GM19035 (cell line): Measurements from ENCODE around the gene TSSK6.
"Not testable (repeated sequence)": the region's sequence is repeated elsewhere in the genome, so short reads cannot be mapped to it uniquely, and the experiment has no call there.

Experiments used
- ATAC-seq: cut with Tn5 transposase; IDR thresholded peaks from one replicate; pipeline ENCODE4 v1.9.1; 2021; ENCODE audit not compliant: unreplicated experiment

The TSSK6 gene

GRCh38 chr19:19488875-19489690 lies 26.3 kb downstream of the TSSK6 start:
- peak; percentile 59 for ATAC-seq

DNA sequence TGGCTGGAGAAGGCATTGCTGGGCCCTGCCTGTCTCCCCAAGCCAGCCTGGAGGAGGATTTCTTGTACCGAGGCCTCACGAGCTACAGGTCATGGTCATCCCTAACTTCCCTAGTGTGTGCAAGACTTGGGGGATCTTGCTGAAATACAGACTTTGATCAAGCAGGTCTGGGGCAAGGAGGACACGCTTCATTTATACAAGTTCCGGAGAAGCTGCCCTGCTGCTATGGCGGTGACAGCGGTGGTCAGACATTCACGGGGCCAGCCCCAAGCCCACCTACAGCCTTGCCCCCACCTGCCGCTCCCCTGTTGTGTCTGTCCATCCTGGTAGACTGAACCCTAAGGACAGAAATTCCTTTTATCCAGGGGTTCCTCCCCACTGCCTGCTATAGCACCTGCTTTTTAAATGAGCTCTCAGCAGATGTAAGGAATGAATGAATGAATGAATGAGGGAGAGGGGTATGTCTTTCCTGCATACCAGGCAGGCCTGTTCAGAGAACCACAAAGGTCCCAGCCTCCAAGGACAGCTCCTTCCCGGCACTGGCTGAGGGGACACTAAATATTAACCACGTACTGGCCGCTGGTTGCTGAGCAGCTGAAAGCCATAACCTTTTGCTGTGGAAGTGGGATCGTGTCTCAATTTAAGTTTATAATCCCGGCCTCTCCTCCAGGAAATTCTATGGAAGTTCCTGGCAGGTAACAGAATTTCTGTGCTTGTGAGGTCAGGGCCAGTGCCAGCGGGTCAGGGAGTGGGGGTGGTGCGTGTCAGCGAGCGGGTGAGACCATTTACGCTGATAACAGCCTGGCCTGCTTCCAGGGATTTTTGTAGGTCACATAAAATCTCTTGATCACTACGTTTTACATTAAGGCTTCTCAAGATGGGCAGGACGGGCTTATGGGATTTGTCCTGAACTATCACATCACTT lies 27.1 kb downstream of the TSSK6 start:
- ATAC-seq, result no peak

DNA sequence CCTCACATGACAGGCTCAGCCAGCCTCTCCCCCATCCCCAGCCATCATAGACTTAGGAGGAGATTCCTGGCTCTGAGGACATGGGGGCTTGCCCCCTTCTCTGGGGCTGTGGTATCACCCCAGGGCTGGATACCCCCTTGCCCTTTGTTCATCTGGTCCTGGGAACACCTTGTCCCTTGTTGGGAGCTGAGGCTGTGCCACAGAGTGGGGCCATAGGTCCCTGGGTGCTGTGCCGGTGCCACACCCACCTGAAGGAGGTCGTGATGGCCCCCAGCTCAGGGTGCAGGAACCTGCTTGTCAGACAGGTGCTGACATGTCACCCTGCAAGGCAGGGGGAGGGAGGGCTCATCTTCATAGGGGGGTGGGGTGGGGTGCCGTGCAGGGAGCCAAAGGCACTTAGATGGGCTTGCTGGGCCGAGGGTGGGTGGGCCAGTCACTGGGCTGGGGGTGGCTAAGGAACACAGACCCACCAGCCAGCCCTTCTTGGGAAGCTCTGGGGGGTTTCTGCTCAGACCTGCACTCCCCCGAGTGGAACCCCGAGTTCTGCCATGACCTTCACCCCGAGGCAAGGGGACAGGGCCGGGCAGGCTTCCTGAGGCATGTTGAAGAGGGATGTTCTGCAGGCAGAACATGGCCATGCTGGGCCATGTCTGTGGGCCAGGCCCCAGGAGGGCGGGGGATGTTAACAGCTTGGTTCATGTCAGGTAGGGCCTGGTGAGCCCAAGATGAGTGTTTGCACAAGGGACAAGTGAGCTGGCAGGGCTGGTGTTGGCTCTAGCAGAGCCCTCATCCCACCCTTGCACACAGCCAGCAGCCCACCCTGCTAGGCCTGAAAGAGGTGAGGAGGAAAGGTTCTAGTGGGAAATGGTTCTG lies 28.0 kb downstream of the TSSK6 start:
- ATAC-seq, result no peak

DNA sequence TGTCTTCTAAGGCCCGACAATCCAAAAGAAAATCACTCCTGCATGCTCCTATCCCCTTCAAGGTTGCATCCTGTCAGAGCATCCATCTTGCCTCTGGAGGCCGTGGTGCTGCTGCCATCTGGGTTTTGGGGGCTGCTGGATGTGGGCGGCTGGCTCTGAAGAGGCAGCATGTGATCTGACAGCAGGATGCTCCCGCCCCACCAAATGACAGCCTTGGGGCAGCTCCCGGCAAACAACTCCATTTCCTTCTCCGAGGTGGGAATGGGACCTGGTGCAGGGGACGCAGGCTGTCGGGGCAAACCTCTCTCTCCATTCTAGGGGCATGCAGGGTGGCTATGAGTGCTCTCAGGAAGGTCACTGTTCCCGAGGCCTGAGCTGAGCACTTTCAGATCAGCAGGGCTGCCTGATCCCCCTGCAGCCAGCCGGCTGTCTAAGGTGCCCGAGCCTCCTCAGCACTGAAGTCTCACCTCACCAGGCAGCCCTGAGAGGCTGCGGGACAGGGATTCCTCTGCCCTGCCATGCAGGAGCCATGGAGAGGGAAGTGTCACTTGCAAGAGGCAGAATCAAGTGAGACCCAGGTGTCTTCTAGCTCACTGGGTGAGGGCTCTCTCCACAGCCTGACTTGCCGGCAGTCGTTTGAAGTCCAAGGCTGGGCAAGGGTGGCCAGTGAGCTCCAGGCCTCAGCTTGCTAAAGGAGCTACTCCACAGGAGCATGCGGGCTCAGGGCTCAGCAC lies 28.8 kb downstream of the TSSK6 start:
- no peak for ATAC-seq

DNA sequence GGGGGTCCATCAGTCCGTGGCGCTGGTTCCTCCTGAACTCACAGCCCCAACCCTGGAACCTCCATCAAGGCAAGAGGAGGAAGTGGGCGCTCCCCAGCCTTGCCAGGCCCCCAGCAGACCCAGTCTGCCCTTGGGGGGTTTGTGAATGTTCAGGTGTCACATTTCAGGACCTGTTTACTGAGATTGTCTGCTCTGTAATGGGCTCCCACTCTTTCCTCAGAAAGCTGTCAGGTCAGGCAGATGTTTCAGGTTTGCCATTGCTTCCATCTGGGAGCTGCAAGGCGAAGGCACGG lies 29.4 kb downstream of the TSSK6 start:
- no peak for ATAC-seq

DNA sequence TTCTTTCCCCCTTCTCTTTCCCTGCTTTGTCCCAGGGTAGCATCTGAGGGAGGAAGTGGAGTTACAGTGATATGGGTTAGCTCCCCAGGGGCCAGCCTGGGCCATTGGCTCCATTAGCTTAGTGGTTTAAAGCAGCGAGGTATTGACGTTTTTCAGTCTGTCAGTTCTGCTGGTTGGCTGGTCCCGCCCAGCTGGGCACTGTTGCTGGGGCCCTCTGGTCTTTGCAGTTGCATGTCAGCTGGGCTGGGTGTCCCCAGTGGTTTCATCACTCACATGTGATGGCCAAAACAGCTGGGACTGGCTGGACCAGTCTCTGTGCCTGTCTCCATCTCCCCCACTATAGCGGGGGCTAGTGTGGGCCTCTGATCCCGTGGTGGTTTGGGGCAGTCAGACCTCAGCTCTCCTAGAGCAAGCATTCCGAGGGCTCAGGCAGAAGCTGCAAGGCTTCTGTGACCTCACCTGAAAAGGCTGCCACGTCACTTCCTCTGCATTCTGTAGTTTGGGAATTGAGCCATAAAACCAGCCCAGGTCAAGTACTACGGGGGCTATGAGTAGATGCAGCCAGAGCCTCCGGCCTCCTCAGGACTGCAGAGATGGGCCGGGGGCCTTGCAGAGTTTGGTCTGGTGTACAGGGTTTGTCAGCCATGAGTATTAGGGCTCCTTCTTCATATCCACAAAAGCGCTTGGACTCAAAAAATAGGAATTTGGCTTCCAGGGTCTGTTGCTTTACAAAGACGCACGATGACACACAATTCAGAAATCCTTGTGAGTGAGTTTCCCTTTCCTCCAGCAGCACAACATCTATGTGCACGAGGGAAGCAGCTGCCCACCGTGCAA lies 30.0 kb downstream of the TSSK6 start:
- ATAC-seq, result no peak

DNA sequence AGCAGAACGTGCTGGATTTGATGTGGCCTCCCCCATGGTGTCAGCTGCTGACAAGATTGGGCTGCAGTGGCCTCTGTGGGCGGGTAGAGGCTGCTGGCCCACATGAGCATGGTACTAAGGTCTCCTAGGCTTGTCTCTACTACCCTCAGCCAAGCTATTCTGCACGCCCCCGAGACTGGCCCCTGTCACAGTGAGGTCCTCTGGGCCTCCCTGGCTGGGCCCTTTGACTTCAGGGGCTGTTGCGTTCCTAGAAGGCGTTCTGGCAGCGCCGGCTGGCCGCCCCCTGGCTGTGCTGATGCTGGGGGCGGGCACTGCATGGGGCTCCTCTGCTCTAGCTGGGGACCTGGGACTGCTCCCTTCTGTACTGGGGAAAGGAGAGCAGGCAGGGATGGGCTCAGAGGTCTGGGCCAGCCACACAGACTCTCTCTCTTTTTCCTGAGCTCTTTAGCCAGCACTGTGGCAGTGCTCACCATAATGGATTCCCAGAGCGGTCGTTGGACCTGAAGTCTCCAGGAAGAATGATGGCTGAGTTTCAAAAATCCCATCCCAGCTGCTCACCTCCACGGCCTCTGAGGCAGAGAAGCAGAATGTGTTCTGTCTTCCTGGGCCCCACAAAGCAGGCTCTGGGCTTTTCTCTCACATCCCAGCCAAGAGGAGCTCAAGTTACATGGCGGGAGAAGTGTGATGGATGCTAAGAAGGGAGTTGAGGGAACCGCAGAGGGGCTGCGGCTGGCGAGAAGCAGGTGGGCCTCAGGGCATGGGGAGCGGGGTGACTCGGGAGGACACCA lies 32.3 kb downstream of the TSSK6 start:
- no peak for ATAC-seq

DNA sequence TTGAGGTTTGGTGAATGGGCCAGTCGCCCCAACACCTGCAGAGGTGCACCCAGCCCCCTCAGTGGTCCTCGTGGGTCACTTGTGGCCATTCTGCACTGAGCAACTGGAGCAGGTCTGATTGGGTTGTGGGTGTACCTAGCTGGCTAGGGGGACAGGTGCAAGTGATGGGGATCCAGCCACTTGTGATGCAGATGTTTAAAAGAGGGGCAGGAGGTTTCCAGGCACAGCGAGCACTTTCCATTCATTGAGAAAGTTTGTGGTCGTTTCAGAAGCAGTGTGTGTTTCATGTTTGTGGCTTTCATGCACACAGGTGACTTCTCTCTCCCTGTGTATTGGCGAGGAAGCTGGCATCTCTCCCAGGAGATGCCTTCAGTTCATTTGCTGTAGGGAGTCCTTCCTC lies 34.7 kb downstream of the TSSK6 start:
- no peak for ATAC-seq

GRCh38 chr19:19477705-19478383 lies 37.5 kb downstream of the TSSK6 start:
- no peak for ATAC-seq

GRCh38 chr19:19475849-19476828 lies 39.2 kb downstream of the TSSK6 start:
- ATAC-seq, result no peak

- no peak for ATAC-seq
Measured at GRCh38 chr19:19475015-19475765, 40.2 kb downstream of the TSSK6 start.

DNA sequence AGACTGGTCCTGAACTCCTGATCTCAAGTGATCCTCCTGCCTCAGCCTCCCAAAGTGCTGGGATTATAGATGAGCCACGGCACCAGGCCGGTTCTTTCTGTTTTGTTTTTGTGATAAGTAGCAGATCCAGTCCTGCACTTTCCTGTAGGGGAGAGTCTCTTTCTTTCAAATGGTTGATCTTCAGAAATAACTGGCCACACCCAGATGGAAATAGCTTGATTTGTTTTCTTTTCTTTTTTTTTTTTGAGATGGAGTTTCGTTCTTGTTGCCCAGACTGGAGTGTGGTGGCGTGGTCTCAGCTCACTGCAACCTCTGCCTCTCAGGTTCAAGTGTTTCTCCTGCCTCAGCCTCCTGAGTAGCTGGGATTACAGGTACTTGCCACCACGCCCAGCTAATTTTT lies 43.2 kb downstream of the TSSK6 start:
- ATAC-seq, result not testable (repeated sequence)

- no peak for ATAC-seq
Measured at GRCh38 chr19:19471682-19472081, 43.7 kb downstream of the TSSK6 start.

GRCh38 chr19:19470579-19470978 lies 44.8 kb downstream of the TSSK6 start:
- no peak for ATAC-seq

DNA sequence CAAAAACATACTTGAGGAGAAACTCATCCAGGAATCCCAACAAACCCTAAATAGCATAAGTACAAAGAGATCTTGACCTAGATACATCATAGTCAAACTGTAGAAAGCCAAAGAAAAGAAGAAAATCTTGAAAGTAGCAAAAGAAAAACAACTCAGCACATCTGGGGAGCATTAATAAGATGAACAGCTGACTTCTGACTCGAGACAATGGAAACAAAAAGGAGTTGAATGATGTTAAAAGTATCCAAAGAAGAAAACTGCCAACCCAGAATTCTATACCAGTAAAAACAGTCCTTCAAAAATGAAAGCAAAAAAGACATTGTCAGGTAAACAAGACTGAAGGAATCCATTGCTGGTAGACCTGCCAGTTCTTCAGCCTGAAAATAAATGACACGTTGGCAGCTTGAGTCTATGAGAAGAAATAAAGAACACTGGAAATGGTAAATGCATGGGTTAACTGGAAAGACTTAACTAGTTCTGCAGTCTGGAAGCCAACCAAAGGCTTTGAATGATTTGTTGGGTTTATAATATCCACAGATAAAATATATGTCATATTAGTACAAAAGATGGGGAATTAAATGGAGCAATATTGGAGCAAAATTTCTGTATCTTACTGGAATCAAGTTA lies 46.8 kb downstream of the TSSK6 start:
- ATAC-seq, result no peak

DNA sequence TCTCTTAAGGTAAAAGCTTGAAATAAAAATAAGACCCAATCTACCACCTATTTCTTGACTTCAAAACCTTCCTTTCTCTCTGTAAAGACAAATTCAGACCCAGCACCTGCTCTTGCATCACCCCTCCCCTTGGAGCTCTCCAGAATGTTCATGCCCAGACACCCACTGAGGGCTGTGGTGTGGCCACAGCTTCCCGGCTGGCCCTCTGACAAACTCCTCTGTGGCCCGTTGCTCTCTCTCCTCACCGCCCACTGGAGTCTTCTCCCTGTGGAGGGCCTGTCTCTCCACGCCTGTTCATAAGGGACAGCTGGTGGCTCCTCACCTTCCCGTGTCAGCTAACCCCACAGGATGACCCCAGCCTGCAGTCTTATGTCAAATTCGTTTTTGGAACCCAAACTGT lies 49.1 kb downstream of the TSSK6 start:
- ATAC-seq, result no peak
